HCT116 (cell line): ENCODE results near the gene BMP4. TPM values are rescaled to one million over a fixed set of nuclear protein-coding genes. Genes with fewer than 3 reads are reported as not detected.

Source experiments
- ATAC-seq: fragments of 200-7000 bp; cut with Tn5 transposase; 2 replicates; pipeline ENCODE4 v1.9.1; 2020; ENCODE audit warnings: mild to moderate bottlenecking, moderate library complexity
- BruUV-seq: library from RNA; stranded (reverse); fragments of 400-500 nt; replicated peaks from 2 replicates; lab custom pipeline; 2021; lab: Mats Ljungman, UMichigan
- CTCF ChIA-PET: fragments of 300-600 bp; sonication (Branson Sonifier 250); formaldehyde crosslinking; loops from one replicate; lab custom pipeline; 2021; ENCODE audit warnings: antibody characterized with exemption; lab: Charles Lee
- POLR2A ChIA-PET: fragments of 300-600, 350-600 bp; sonication (Branson Sonifier 250); formaldehyde crosslinking; loops from one replicate; lab custom pipeline; 2021; ENCODE audit warnings: antibody characterized with exemption; lab: Charles Lee
- RAD21 ChIA-PET, 2 experiments: fragments of 300-600 bp; sonication (Branson Sonifier 250); formaldehyde crosslinking; loops; one replicate each; lab custom pipeline; 2023; ENCODE audit warnings: low total read pairs in 2 of 2; ENCODE audit not compliant: uncharacterized antibody in 2 of 2, unreplicated experiment in 2 of 2, low non-redundant PET in 1 of 2; lab: Charles Lee
- DNase-seq: peaks from one replicate; pipeline ENCODE4 v3.0.0-alpha.2; 2010; ENCODE audit warnings: low read depth, low spot score
- H2AFZ ChIP-seq: fragments of 200-600 bp; shearing (Covaris generic), sonication (generic); 2 replicates; pipeline ENCODE4 v1.6.1; 2017; ENCODE audit warnings: low read depth, mixed run types, mixed read lengths, antibody characterized with exemption, low read length; ENCODE audit not compliant: poor library complexity, severe bottlenecking
- H3K27ac ChIP-seq: 2 replicates; pipeline ENCODE4 v1.5.1; 2012; ENCODE audit warnings: low read depth, low read length
- H3K27me3 ChIP-seq: fragments of 200-600 bp; sonication (generic); 2 replicates; pipeline ENCODE4 v1.6.1; 2016; ENCODE audit warnings: mixed run types, low read length, mixed read lengths; ENCODE audit not compliant: insufficient read depth
- H3K36me3 ChIP-seq, 2 experiments: fragments of 200-500 bp in 1 of 2; fragments of 200-600 bp in 1 of 2; sonication (Bioruptor generic) in 1 of 2; sonication (generic) in 1 of 2; 2 replicates each; pipeline versions ENCODE4 v1.5.1 to v1.6.1; 2014 to 2016; ENCODE audit warnings: low read length in 2 of 2, inconsistent platforms in 1 of 2, mixed read lengths in 1 of 2, mixed run types in 1 of 2; ENCODE audit not compliant: insufficient read depth in 2 of 2, control insufficient read depth in 1 of 2
- H3K4me1 ChIP-seq, 2 experiments: fragments of 200-600 bp in 1 of 2; sonication (generic) in 1 of 2; 2 replicates each; pipeline versions ENCODE4 v1.5.1 to v1.6.1; 2012 to 2017; ENCODE audit warnings: low read length in 2 of 2, inconsistent platforms in 1 of 2, mild to moderate bottlenecking in 1 of 2, mixed read lengths in 1 of 2, mixed run types in 1 of 2, moderate library complexity in 1 of 2; ENCODE audit not compliant: insufficient read depth in 2 of 2, control insufficient read depth in 1 of 2
- H3K4me2 ChIP-seq: fragments of 200-600 bp; sonication (generic); 2 replicates; pipeline ENCODE4 v1.6.1; 2017; ENCODE audit warnings: mixed run types, low read length, mixed read lengths
- H3K4me3 ChIP-seq, 2 experiments: fragments of 200-600 bp in 1 of 2; sonication (generic) in 1 of 2; replicated peaks in 1 of 2; 2 replicates each; pipeline ENCODE4 v1.5.1; 2011 to 2016; ENCODE audit warnings: low read length in 2 of 2, control low read depth in 1 of 2, low read depth in 1 of 2, mild to moderate bottlenecking in 1 of 2, mixed read lengths in 1 of 2, mixed run types in 1 of 2
- H3K79me2 ChIP-seq: fragments of 200-600 bp; sonication (generic); 2 replicates; pipeline ENCODE4 v1.6.1; 2017; ENCODE audit warnings: mild to moderate bottlenecking, mixed run types, low read length, moderate library complexity, mixed read lengths; ENCODE audit not compliant: insufficient read depth
- H3K9ac ChIP-seq: fragments of 200-600 bp; sonication (generic); 2 replicates; pipeline ENCODE4 v1.6.1; 2016; ENCODE audit warnings: low read length, mixed read lengths
- H3K9me2 ChIP-seq: fragments of 200-600 bp; sonication (generic), shearing (Covaris generic); 2 replicates; pipeline ENCODE4 v1.6.1; 2017; ENCODE audit warnings: mixed run types, mild to moderate bottlenecking, moderate library complexity; ENCODE audit not compliant: insufficient read depth
- H3K9me3 ChIP-seq, 2 experiments: fragments of 200-500 bp in 1 of 2; fragments of 200-600 bp in 1 of 2; sonication (Bioruptor generic) in 1 of 2; sonication (generic) in 1 of 2; 2 replicates each; pipeline ENCODE4 v1.6.1; 2014 to 2017; ENCODE audit warnings: low read length in 2 of 2, mixed read lengths in 2 of 2, inconsistent platforms in 1 of 2, low read depth in 1 of 2, mild to moderate bottlenecking in 1 of 2, mixed run types in 1 of 2, moderate library complexity in 1 of 2; ENCODE audit not compliant: control insufficient read depth in 1 of 2, insufficient read depth in 1 of 2
- H4K20me1 ChIP-seq: fragments of 200-600 bp; sonication (generic), shearing (Covaris generic); 2 replicates; pipeline ENCODE4 v1.6.1; 2017; ENCODE audit warnings: mixed run types, mild to moderate bottlenecking, moderate library complexity; ENCODE audit not compliant: insufficient read depth
- ELF1 ChIP-seq: IDR thresholded peaks from 2 replicates; pipeline ENCODE4 v1.6.1; 2012; ENCODE audit warnings: low read depth, borderline replicate concordance
- EZH2 ChIP-seq: fragments of 200-600 bp; sonication (generic); IDR thresholded peaks from 2 replicates; pipeline ENCODE4 v1.6.1; 2017; ENCODE audit warnings: antibody characterized with exemption, mixed run types
- EZH2phosphoT487 ChIP-seq: fragments of 200-600 bp; IDR thresholded peaks from 2 replicates; pipeline ENCODE4 v1.6.1; 2018; ENCODE audit warnings: antibody characterized with exemption, borderline replicate concordance
- FOSL1 ChIP-seq: IDR thresholded peaks from 2 replicates; pipeline ENCODE4 v1.6.1; 2012; ENCODE audit warnings: low read depth
- POLR2A ChIP-seq: IDR thresholded peaks from 2 replicates; pipeline ENCODE4 v1.7.0; 2011; ENCODE audit warnings: borderline replicate concordance; ENCODE audit not compliant: insufficient read depth, insufficient read length; ENCODE audit errors: extremely low read depth
- POLR2AphosphoS5 ChIP-seq: IDR thresholded peaks from 2 replicates; pipeline ENCODE4 v1.6.1; 2011; ENCODE audit warnings: mild to moderate bottlenecking, low read depth, low read length, moderate library complexity
- RAD21 ChIP-seq: IDR thresholded peaks from 2 replicates; pipeline ENCODE4 v1.6.1; 2012; ENCODE audit warnings: low read depth, mild to moderate bottlenecking
- SP1 ChIP-seq: IDR thresholded peaks from 2 replicates; pipeline ENCODE4 v1.6.1; 2012; ENCODE audit warnings: low read depth
- SRF ChIP-seq: IDR thresholded peaks from 2 replicates; pipeline ENCODE4 v1.6.1; 2012; ENCODE audit warnings: low read depth
- TCF7L2 ChIP-seq: IDR thresholded peaks from 2 replicates; pipeline ENCODE4 v1.7.0; 2011; ENCODE audit warnings: borderline replicate concordance, inconsistent platforms; ENCODE audit not compliant: insufficient read depth, insufficient read length; ENCODE audit errors: extremely low read depth
- ZBTB33 ChIP-seq: IDR thresholded peaks from 2 replicates; pipeline ENCODE4 v1.6.1; 2011; ENCODE audit warnings: mild to moderate bottlenecking, low read length, moderate library complexity; ENCODE audit not compliant: insufficient replicate concordance; ENCODE audit errors: extremely low read depth
- intact Hi-C: fragments of 100-400 bp; cut with micrococcal nuclease; formaldehyde crosslinking; loops from 2 replicates; pipeline ENCODE4 v1.10.0; 2022
- total RNA-seq: library from RNA; stranded (reverse); gene quantifications from one replicate; pipeline ENCODE4 v1.2.1, GENCODE V29; 2021; ENCODE audit not compliant: unreplicated experiment
- TF ChIP-seq, protein P1 (sequence below): IDR thresholded peaks from 2 replicates; pipeline ENCODE4 v1.6.1; 2012; ENCODE audit warnings: low read depth
- TF ChIP-seq, protein P2 (sequence below): IDR thresholded peaks from 2 replicates; pipeline ENCODE4 v1.6.1; 2012

Gene BMP4
- total RNA-seq, 1 experiment from 2014 or later: 145 TPM

DNA sequence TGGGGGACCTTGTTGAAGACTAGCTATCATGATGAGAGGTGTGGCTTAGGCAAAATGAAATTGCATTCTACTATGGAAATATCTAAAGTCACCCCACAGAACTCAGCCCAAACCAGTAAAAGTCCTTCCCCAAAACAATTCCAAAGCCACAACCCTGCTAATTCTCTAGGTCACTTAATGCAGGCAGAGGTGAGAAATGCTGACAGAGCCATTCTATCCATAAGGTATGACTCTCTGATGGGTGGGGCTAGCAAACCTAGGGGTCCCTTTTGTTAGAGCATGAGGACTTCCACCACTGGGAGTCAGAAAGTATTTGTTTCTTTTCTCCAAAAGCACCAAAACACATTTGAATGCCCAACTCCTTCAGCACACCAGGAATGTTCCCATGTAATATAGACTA lies 12.7 kb upstream of the BMP4 start (continued):
- TF ChIP-seq, protein P1, sequence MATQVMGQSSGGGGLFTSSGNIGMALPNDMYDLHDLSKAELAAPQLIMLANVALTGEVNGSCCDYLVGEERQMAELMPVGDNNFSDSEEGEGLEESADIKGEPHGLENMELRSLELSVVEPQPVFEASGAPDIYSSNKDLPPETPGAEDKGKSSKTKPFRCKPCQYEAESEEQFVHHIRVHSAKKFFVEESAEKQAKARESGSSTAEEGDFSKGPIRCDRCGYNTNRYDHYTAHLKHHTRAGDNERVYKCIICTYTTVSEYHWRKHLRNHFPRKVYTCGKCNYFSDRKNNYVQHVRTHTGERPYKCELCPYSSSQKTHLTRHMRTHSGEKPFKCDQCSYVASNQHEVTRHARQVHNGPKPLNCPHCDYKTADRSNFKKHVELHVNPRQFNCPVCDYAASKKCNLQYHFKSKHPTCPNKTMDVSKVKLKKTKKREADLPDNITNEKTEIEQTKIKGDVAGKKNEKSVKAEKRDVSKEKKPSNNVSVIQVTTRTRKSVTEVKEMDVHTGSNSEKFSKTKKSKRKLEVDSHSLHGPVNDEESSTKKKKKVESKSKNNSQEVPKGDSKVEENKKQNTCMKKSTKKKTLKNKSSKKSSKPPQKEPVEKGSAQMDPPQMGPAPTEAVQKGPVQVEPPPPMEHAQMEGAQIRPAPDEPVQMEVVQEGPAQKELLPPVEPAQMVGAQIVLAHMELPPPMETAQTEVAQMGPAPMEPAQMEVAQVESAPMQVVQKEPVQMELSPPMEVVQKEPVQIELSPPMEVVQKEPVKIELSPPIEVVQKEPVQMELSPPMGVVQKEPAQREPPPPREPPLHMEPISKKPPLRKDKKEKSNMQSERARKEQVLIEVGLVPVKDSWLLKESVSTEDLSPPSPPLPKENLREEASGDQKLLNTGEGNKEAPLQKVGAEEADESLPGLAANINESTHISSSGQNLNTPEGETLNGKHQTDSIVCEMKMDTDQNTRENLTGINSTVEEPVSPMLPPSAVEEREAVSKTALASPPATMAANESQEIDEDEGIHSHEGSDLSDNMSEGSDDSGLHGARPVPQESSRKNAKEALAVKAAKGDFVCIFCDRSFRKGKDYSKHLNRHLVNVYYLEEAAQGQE: no peak
- no peak for TF ChIP-seq TCF7L2
- no peak for TF ChIP-seq POLR2A

GRCh38 chr14:53968726-53969125 lies 12.1 kb upstream of the BMP4 start:
- no peaks in the 10 kb centered on the region for H3K79me2 ChIP-seq
- ChIA-PET POLR2A (interaction anchor here (1.2 kb wide), 1 partner anchor 12 kb away, joined by 6 read pairs; the partner anchor contains the start of gene BMP4), RAD21 (no interaction called here), CTCF (interaction anchor here (0.7 kb wide), 1 partner anchor 360 kb away, joined by 3 read pairs; no protein-coding TSS in a partner anchor)
- BruUV-seq: no TSS peak
- ATAC-seq (no peak), DNase-seq (no peak)
- no peaks in the 10 kb centered on the region for H3K9me2 ChIP-seq
- H2AFZ ChIP-seq: no peak overlapping the region
- intact Hi-C loops: no loop called here
- peaks cover 5 to 10% of the 10 kb centered on the region in 2 experiments; a peak in 3 of 4 replicates for H3K4me1 ChIP-seq
- H3K9me3 ChIP-seq: no peaks in the 10 kb centered on the region
- H3K9ac ChIP-seq: no peak overlapping the region
- no peak overlapping the region for H3K4me2 ChIP-seq
- no peaks in the 10 kb centered on the region for H3K27me3 ChIP-seq
- H3K27ac ChIP-seq: no peak overlapping the region
- H3K4me3 ChIP-seq: no peak overlapping the region
- H4K20me1 ChIP-seq: no peaks in the 10 kb centered on the region
- H3K36me3 ChIP-seq: no peaks in the 10 kb centered on the region
- TF ChIP-seq, protein P2, sequence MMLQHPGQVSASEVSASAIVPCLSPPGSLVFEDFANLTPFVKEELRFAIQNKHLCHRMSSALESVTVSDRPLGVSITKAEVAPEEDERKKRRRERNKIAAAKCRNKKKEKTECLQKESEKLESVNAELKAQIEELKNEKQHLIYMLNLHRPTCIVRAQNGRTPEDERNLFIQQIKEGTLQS: no peak
- TF ChIP-seq SP1: no peak
- TF ChIP-seq, protein P1: no peak
- TF ChIP-seq ELF1: no peak
- no peak for TF ChIP-seq EZH2
- no peak for TF ChIP-seq RAD21
- TF ChIP-seq POLR2A: no peak
- no peak for TF ChIP-seq EZH2phosphoT487
- no peak for TF ChIP-seq POLR2AphosphoS5
- TF ChIP-seq TCF7L2: no peak
- no peak for TF ChIP-seq SRF
- TF ChIP-seq ZBTB33: no peak
- TF ChIP-seq FOSL1: no peak
